Kidney (tissue), 14 donors: ENCODE data around the gene TBL1X. TPM values are rescaled to one million over a fixed set of nuclear protein-coding genes. Genes with fewer than 3 reads are reported as not detected.

Experiments used
- DNase-seq, 5 donors: peaks; one replicate each; pipeline ENCODE4 v3.0.0-alpha.2; 2013 to 2020
- FAIRE-seq: peaks from 2 replicates; lab custom pipeline; 2012; peaks lifted over from hg19 to GRCh38; lab: Jason Lieb, UNC
- H3K27ac ChIP-seq, 2 donors: one replicate each; pipeline ENCODE4 v1.7.0; 2013; ENCODE audit warnings: low read depth in 2 of 2, low read length in 2 of 2, inconsistent platforms in 1 of 2
- H3K27me3 ChIP-seq: one replicate; pipeline ENCODE4 v1.7.1; 2013; ENCODE audit warnings: low read length, inconsistent platforms; ENCODE audit not compliant: control insufficient read depth, insufficient read depth
- H3K36me3 ChIP-seq, 3 donors: one replicate each; pipeline versions ENCODE4 v1.7.0 to v1.7.1; 2013; ENCODE audit warnings: low read length in 3 of 3, control low read depth in 1 of 3, inconsistent platforms in 1 of 3; ENCODE audit not compliant: insufficient read depth in 3 of 3, control insufficient read depth in 2 of 3
- H3K4me1 ChIP-seq, 3 donors: one replicate each; pipeline versions ENCODE4 v1.7.0 to v1.7.1; 2013; ENCODE audit warnings: low read length in 3 of 3, inconsistent platforms in 1 of 3, low read depth in 1 of 3; ENCODE audit not compliant: control insufficient read depth in 2 of 3, insufficient read depth in 2 of 3
- H3K4me3 ChIP-seq, 3 donors: one replicate each; pipeline versions ENCODE4 v1.7.0 to v1.8.1; 2013; ENCODE audit warnings: low read length in 3 of 3, control low read depth in 1 of 3, inconsistent platforms in 1 of 3
- H3K9ac ChIP-seq, 3 donors: one replicate each; pipeline versions ENCODE4 v1.7.0 to v1.7.1; 2013; ENCODE audit warnings: low read length in 3 of 3, control low read depth in 1 of 3, inconsistent platforms in 1 of 3
- H3K9me3 ChIP-seq, 3 donors: one replicate each; pipeline versions ENCODE4 v1.7.0 to v1.7.1; 2013; ENCODE audit warnings: low read length in 3 of 3, control low read depth in 1 of 3, inconsistent platforms in 1 of 3; ENCODE audit not compliant: control insufficient read depth in 2 of 3, insufficient read depth in 1 of 3
- CTCF ChIP-seq: IDR thresholded peaks from 3 replicates; pipeline ENCODE4 v1.5.1; 2012; ENCODE audit warnings: mild to moderate bottlenecking, moderate library complexity, borderline replicate concordance; ENCODE audit not compliant: insufficient read depth; ENCODE audit errors: extremely low read depth
- intact Hi-C: fragments of 100-400 bp; cut with DNase I; formaldehyde crosslinking; loops from one replicate; pipeline ENCODE4 v1.11.1; 2022
- polyA plus RNA-seq: library from polyadenylated mRNA; stranded (reverse); fragments of 350-450 nt; fragmentation: Illumina TruSeq; extraction: RNeasy Lipid Tissue Mini Kit (QIAGEN cat#74804); gene quantifications from one replicate; pipeline ENCODE4 v1.2.3, GENCODE V29; 2014; ENCODE audit warnings: low read depth, low replicate concordance; ENCODE audit not compliant: insufficient read depth
- total RNA-seq: library from RNA; stranded (reverse); fragmentation: NEBNext Ultra II Directional; extraction: Animal tissue kit (Norgen Biotek cat#: 25700); gene quantifications from one replicate; pipeline ENCODE4 v1.2.1, GENCODE V29; 2021
- donor health status: control.
- donor health status: control.
- donor health status: control.
- donor health status: control.
- donor health status: control.
- donor health status: DM: yes; HTN: yes; CAD: no.
- donor health status: Normal renal cell carcinoma (clear cell type).

TBL1X gene
- total and polyA plus RNA-seq, 2 donors from 2014 or later = 12.5 to 43.0 TPM

GRCh38 chrX:9688833-9689232 is 224.0 kb downstream of the TBL1X start:
- H3K9ac ChIP-seq = no peak overlapping the region
- no peak overlapping the region for H3K4me3 ChIP-seq
- FAIRE-seq = no peak
- no peaks in the 10 kb centered on the region for H3K9me3 ChIP-seq
- intact Hi-C loops = no loop called here
- no peak overlapping the region for H3K27ac ChIP-seq
- TF ChIP-seq CTCF = no peak
- H3K4me1 ChIP-seq = no peaks in the 10 kb centered on the region
- no peaks in the 10 kb centered on the region for H3K27me3 ChIP-seq
- DNase-seq = no peak
- peaks cover 2 to 14% (median 7%) of the 10 kb centered on the region in 3 donors for H3K36me3 ChIP-seq

GRCh38 chrX:9690046-9690445 is 225.2 kb downstream of the TBL1X start:
- Histone ChIP-seq H3K9me3 (no peaks in the 10 kb centered on the region), H3K27me3 (no peaks in the 10 kb centered on the region), H3K4me1 (no peaks in the 10 kb centered on the region), H3K9ac (no peak overlapping the region), H3K27ac (no peak overlapping the region), H3K36me3 (peaks cover 2 to 19% (median 7%) of the 10 kb centered on the region in 3 donors), H3K4me3 (no peak overlapping the region)
- DNase-seq (no peak), FAIRE-seq (no peak)
- no peak for TF ChIP-seq CTCF
- intact Hi-C loops = no loop called here

GRCh38 chrX:9693307-9694001 is 228.6 kb downstream of the TBL1X start:
- no peak for DNase-seq
- Histone ChIP-seq H3K36me3 (peaks cover 2 to 15% (median 7%) of the 10 kb centered on the region in 3 donors), H3K9me3 (no peaks in the 10 kb centered on the region), H3K27me3 (no peaks in the 10 kb centered on the region), H3K4me3 (no peak overlapping the region), H3K4me1 (no peaks in the 10 kb centered on the region), H3K9ac (no peak overlapping the region), H3K27ac (no peak overlapping the region)
- TF ChIP-seq CTCF = no peak
- intact Hi-C loops = no loop called here
- no peak for FAIRE-seq
